ENCODE results near the gene DIPK1A. TPM values are rescaled to one million over a fixed set of nuclear protein-coding genes. Genes with fewer than 3 reads are reported as not detected.
"Not testable (repeated sequence)": the region's sequence is repeated elsewhere in the genome, so short reads cannot be mapped to it uniquely, and the experiment has no call there.

Gene DIPK1A
- polyA plus RNA-seq, 1 donor from 2014 or later = 29.2 TPM

GRCh38 chr1:92901699-92902405, 59.4 kb downstream of the DIPK1A start:
- peak overlapping the region in 1 of 4 donors; percentile 23 for H3K4me3 Mint-ChIP-seq
- H3K4me1 Mint-ChIP-seq = peaks cover 28 to 44% (median 34%) of the 10 kb centered on the region in 3 donors
- peaks cover 19% of the 10 kb centered on the region for H3K36me3 Mint-ChIP-seq
- H3K9me3 Mint-ChIP-seq = peaks cover 3 to 18% (median 7%) of the 10 kb centered on the region in 3 donors
- H3K27me3 Mint-ChIP-seq = no peaks in the 10 kb centered on the region
- H3K27ac Mint-ChIP-seq = no peak overlapping the region

GRCh38 chr1:92901126-92901525, 60.1 kb downstream of the DIPK1A start:
- peak overlapping the region in 1 of 4 donors; percentile 73 for H3K4me3 Mint-ChIP-seq
- peaks cover 28 to 44% (median 34%) of the 10 kb centered on the region in 3 donors for H3K4me1 Mint-ChIP-seq
- H3K27ac Mint-ChIP-seq = peak overlapping the region in 1 of 3 donors; percentile 45
- no peaks in the 10 kb centered on the region for H3K27me3 Mint-ChIP-seq
- H3K9me3 Mint-ChIP-seq = peaks cover 3 to 18% (median 7%) of the 10 kb centered on the region in 3 donors
- H3K36me3 Mint-ChIP-seq = peaks cover 18% of the 10 kb centered on the region

- no peak overlapping the region for H3K27ac Mint-ChIP-seq
- H3K36me3 Mint-ChIP-seq = peaks cover 18% of the 10 kb centered on the region
- H3K27me3 Mint-ChIP-seq = no peaks in the 10 kb centered on the region
- H3K4me3 Mint-ChIP-seq = peak overlapping the region in 1 of 4 donors; percentile 28
- peaks cover 30 to 45% (median 34%) of the 10 kb centered on the region in 3 donors for H3K4me1 Mint-ChIP-seq
- H3K9me3 Mint-ChIP-seq = peaks cover 3 to 18% (median 7%) of the 10 kb centered on the region in 3 donors
Measured at GRCh38 chr1:92900539-92900938, 60.7 kb downstream of the DIPK1A start.

GRCh38 chr1:92899780-92900179, 61.5 kb downstream of the DIPK1A start:
- H3K27me3 Mint-ChIP-seq = no peaks in the 10 kb centered on the region
- H3K36me3 Mint-ChIP-seq = peaks cover 13% of the 10 kb centered on the region
- H3K27ac Mint-ChIP-seq = peak overlapping the region in 1 of 3 donors; percentile 48
- H3K9me3 Mint-ChIP-seq = peaks cover 3 to 18% (median 5%) of the 10 kb centered on the region in 3 donors
- H3K4me1 Mint-ChIP-seq = peaks cover 27 to 49% (median 31%) of the 10 kb centered on the region in 3 donors
- peak overlapping the region in 1 of 4 donors; percentile 28 for H3K4me3 Mint-ChIP-seq

GRCh38 chr1:92898053-92898452, 63.2 kb downstream of the DIPK1A start:
- not testable (repeated sequence) for H3K27ac Mint-ChIP-seq, H3K4me3 Mint-ChIP-seq, H3K27me3 Mint-ChIP-seq
- Mint-ChIP-seq H3K4me1 (peaks cover 21 to 42% (median 27%) of the 10 kb centered on the region in 3 donors), H3K36me3 (peaks cover 13% of the 10 kb centered on the region), H3K9me3 (peaks cover 3 to 18% (median 7%) of the 10 kb centered on the region in 3 donors)

GRCh38 chr1:92887465-92887864, 73.8 kb downstream of the DIPK1A start:
- Mint-ChIP-seq H3K27ac (no peak overlapping the region), H3K4me1 (peaks cover 18 to 37% (median 30%) of the 10 kb centered on the region in 3 donors), H3K4me3 (no peak overlapping the region), H3K36me3 (no peaks in the 10 kb centered on the region), H3K27me3 (no peaks in the 10 kb centered on the region), H3K9me3 (no peaks in the 10 kb centered on the region)

- Mint-ChIP-seq H3K4me3 (no peak overlapping the region), H3K27ac (peak overlapping the region in 1 of 3 donors; percentile 34), H3K27me3 (no peaks in the 10 kb centered on the region), H3K9me3 (no peaks in the 10 kb centered on the region), H3K4me1 (peaks cover 20 to 41% (median 32%) of the 10 kb centered on the region in 3 donors), H3K36me3 (no peaks in the 10 kb centered on the region)
Measured at GRCh38 chr1:92886886-92887419, 74.3 kb downstream of the DIPK1A start.

- no peak overlapping the region for H3K4me3 Mint-ChIP-seq
- no peak overlapping the region for H3K27ac Mint-ChIP-seq
- no peaks in the 10 kb centered on the region for H3K36me3 Mint-ChIP-seq
- peaks cover 20 to 42% (median 34%) of the 10 kb centered on the region in 3 donors for H3K4me1 Mint-ChIP-seq
- H3K9me3 Mint-ChIP-seq = no peaks in the 10 kb centered on the region
- no peaks in the 10 kb centered on the region for H3K27me3 Mint-ChIP-seq
Measured at GRCh38 chr1:92884195-92884594, 77.1 kb downstream of the DIPK1A start.

- peaks cover 18 to 37% (median 31%) of the 10 kb centered on the region in 3 donors for H3K4me1 Mint-ChIP-seq
- peak overlapping the region in 2 of 4 donors; percentile 24 to 54 for H3K4me3 Mint-ChIP-seq
- no peaks in the 10 kb centered on the region for H3K9me3 Mint-ChIP-seq
- peak overlapping the region in 2 of 3 donors; percentile 25 to 36 for H3K27ac Mint-ChIP-seq
- no peaks in the 10 kb centered on the region for H3K36me3 Mint-ChIP-seq
- no peaks in the 10 kb centered on the region for H3K27me3 Mint-ChIP-seq
Measured at GRCh38 chr1:92883297-92883696, 78.0 kb downstream of the DIPK1A start.

- Mint-ChIP-seq H3K4me1 (peaks cover 19 to 37% (median 36%) of the 10 kb centered on the region in 3 donors), H3K4me3 (peak overlapping the region in 2 of 4 donors; percentile 23 to 24), H3K27ac (peak overlapping the region in 2 of 3 donors; percentile 25 to 36), H3K36me3 (no peaks in the 10 kb centered on the region), H3K9me3 (no peaks in the 10 kb centered on the region), H3K27me3 (no peaks in the 10 kb centered on the region)
Measured at GRCh38 chr1:92882819-92883218, 78.4 kb downstream of the DIPK1A start.

GRCh38 chr1:92881391-92881790, 79.9 kb downstream of the DIPK1A start:
- peak overlapping the region in 1 of 3 donors; percentile 16 for H3K27ac Mint-ChIP-seq
- H3K4me1 Mint-ChIP-seq = peaks cover 26 to 40% (median 39%) of the 10 kb centered on the region in 3 donors
- no peaks in the 10 kb centered on the region for H3K27me3 Mint-ChIP-seq
- H3K4me3 Mint-ChIP-seq = no peak overlapping the region
- H3K9me3 Mint-ChIP-seq = no peaks in the 10 kb centered on the region
- no peaks in the 10 kb centered on the region for H3K36me3 Mint-ChIP-seq

GRCh38 chr1:92879316-92879968, 81.8 kb downstream of the DIPK1A start:
- peaks cover 27 to 39% (median 35%) of the 10 kb centered on the region in 3 donors for H3K4me1 Mint-ChIP-seq
- no peaks in the 10 kb centered on the region for H3K36me3 Mint-ChIP-seq
- H3K4me3 Mint-ChIP-seq = no peak overlapping the region
- H3K27ac Mint-ChIP-seq = no peak overlapping the region
- no peaks in the 10 kb centered on the region for H3K9me3 Mint-ChIP-seq
- no peaks in the 10 kb centered on the region for H3K27me3 Mint-ChIP-seq

- Mint-ChIP-seq H3K27me3 (no peaks in the 10 kb centered on the region), H3K27ac (peak overlapping the region in 1 of 3 donors; percentile 65), H3K4me1 (peaks cover 16 to 27% (median 23%) of the 10 kb centered on the region in 3 donors), H3K9me3 (no peaks in the 10 kb centered on the region), H3K36me3 (peaks cover 3% of the 10 kb centered on the region), H3K4me3 (peak overlapping the region in 1 of 4 donors; percentile 34)
Measured at GRCh38 chr1:92877792-92878191, 83.5 kb downstream of the DIPK1A start.

- peak overlapping the region in 1 of 3 donors; percentile 11 for H3K27ac Mint-ChIP-seq
- H3K4me3 Mint-ChIP-seq = no peak overlapping the region
- H3K9me3 Mint-ChIP-seq = peaks cover 0 to 3% (median 0%) of the 10 kb centered on the region in 3 donors
- peaks cover 5% of the 10 kb centered on the region for H3K36me3 Mint-ChIP-seq
- H3K27me3 Mint-ChIP-seq = no peaks in the 10 kb centered on the region
- peaks cover 15 to 21% (median 19%) of the 10 kb centered on the region in 3 donors for H3K4me1 Mint-ChIP-seq
Measured at GRCh38 chr1:92877081-92877711, 84.1 kb downstream of the DIPK1A start.
